ENCODE measurements around the gene SSTR5.
A peak's percentile ranks its signal among the peaks of the same experiment; 100 is the strongest.

SSTR5 gene

DNA sequence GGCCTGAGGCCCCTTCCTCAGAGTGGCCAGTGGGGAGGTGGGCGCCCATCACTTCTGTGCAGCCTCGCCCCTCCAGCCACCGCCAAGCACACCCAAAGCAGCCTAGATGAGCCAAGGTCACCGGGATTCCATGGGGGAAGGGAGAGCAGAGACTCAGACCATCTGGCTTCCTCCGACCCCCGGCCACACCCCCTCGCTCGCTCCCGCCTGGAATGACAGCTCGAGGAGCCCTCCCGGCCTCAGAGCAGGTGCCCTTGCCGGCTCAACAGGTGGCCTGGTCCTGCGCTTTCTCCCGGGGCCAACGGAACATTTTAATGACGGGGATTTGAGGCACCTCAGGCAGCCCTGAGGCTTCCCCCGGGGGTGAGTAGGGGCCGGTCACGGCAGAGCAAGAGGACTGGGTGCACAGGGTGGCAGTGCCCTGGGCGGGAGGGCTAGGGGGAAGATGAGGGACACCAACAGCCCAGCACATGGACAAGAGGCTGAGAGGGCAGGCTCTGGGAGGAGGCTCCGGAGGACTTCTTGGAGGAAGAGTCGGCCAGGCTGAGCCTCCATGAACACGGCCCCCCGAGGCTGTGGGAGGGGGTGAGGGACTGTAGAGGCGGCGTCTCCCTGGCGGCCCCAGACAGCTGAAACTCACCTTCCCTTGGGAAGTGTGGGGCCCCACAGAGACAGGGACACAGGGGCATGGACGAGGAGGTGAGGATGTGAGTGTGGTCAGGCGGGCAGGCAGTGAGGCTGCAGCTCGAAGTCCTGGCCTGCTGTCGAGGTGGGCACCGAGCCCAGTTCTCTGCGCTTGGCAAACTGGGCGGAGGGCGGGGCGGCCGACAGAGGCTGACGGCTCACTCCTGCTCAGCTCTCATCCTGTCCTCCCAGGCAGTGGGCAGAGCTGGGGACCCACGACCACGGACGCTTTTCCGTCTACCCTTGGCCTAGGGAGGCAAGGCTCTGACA lies 36.0 kb downstream of the SSTR5 start:
- no peak overlapping the region for H2AK5ac ChIP-seq (ENCODE audit: low read length)
- no peak overlapping the region for H2BK12ac ChIP-seq (ENCODE audit: low read length)
- H3K4me3 ChIP-seq (ENCODE audit: low read depth, low read length): no peak overlapping the region
- H3K4ac ChIP-seq (ENCODE audit: low read depth, low read length): no peak overlapping the region
- no CpG with 5 or more reads among the region's 42 CpGs for WGBS (ENCODE audit: extremely low coverage, insufficient coverage, insufficient read length)
- H3K79me1 ChIP-seq (ENCODE audit: low read length): no peaks in the 10 kb centered on the region
- no peak overlapping the region for H4K91ac ChIP-seq (ENCODE audit: low read depth, low read length)
- no peak for DNase-seq
- H3K27me3 ChIP-seq (ENCODE audit: insufficient read depth, low read length): no peaks in the 10 kb centered on the region
- H3K14ac ChIP-seq (ENCODE audit: low read length): no peak overlapping the region
- H3K9me3 ChIP-seq (ENCODE audit: insufficient read depth, low read depth, low read length): peaks cover 2% of the 10 kb centered on the region
- no peak overlapping the region for H2AFZ ChIP-seq (ENCODE audit: insufficient read depth, low read length, poor library complexity)
- no peak overlapping the region for H3K27ac ChIP-seq (ENCODE audit: low read depth, low read length)
- no peaks in the 10 kb centered on the region for H3K79me2 ChIP-seq (ENCODE audit: control insufficient read depth, insufficient read depth, low read length, poor library complexity)
- H3K9ac ChIP-seq (ENCODE audit: low read length): no peak overlapping the region
- no peak overlapping the region for H3K18ac ChIP-seq (ENCODE audit: low read length)
- H3K36me3 ChIP-seq (ENCODE audit: control insufficient read depth in 1 of 2, insufficient read depth in 2 of 2, low read length in 2 of 2): no peaks in the 10 kb centered on the region
- H3K4me1 ChIP-seq (ENCODE audit: control insufficient read depth in 1 of 2, insufficient read depth in 2 of 2, low read length in 2 of 2): no peaks in the 10 kb centered on the region
- no peak overlapping the region for H2BK5ac ChIP-seq (ENCODE audit: low read depth, low read length, poor library complexity)
- no peak overlapping the region for H2BK120ac ChIP-seq (ENCODE audit: insufficient read depth, low read length, poor library complexity)
- H4K8ac ChIP-seq (ENCODE audit: low read depth, low read length): no peak overlapping the region
- no peak overlapping the region for H3K4me2 ChIP-seq (ENCODE audit: low read length)
- H3K23ac ChIP-seq (ENCODE audit: low read length): no peak overlapping the region
- no peak overlapping the region for H4K12ac ChIP-seq (ENCODE audit: low read depth, low read length)

DNA sequence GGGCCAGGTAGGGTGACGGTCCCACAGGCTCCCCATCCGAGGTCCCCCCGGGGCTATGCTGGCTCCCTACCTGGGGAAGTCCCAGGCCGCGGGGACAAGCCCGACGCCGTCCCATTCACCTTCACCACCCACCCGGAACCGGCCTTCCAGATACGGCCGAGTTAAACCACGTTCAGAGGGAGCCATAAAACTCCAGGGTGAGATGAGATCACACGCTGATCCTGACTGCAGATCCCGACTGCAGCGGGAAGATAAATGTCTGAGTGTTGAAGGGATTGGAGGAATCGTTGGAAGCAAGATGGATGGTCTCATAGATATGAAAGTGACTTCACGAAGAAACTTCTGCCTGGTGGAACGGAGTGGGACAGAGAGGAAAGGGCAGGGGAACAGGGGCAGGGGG lies 37.1 kb downstream of the SSTR5 start:
- Histone ChIP-seq H3K27ac (ENCODE audit: low read depth, low read length) (no peak overlapping the region), H4K91ac (ENCODE audit: low read depth, low read length) (no peak overlapping the region), H2BK5ac (ENCODE audit: low read depth, low read length, poor library complexity) (no peak overlapping the region), H4K12ac (ENCODE audit: low read depth, low read length) (no peak overlapping the region), H2AFZ (ENCODE audit: insufficient read depth, low read length, poor library complexity) (no peak overlapping the region), H3K4me2 (ENCODE audit: low read length) (no peak overlapping the region), H3K79me1 (ENCODE audit: low read length) (no peaks in the 10 kb centered on the region), H3K9ac (ENCODE audit: low read length) (no peak overlapping the region), H2BK120ac (ENCODE audit: insufficient read depth, low read length, poor library complexity) (no peak overlapping the region), H3K14ac (ENCODE audit: low read length) (no peak overlapping the region), H3K4me1 (ENCODE audit: control insufficient read depth in 1 of 2, insufficient read depth in 2 of 2, low read length in 2 of 2) (no peaks in the 10 kb centered on the region), H3K18ac (ENCODE audit: low read length) (no peak overlapping the region), H3K4ac (ENCODE audit: low read depth, low read length) (no peak overlapping the region), H3K79me2 (ENCODE audit: control insufficient read depth, insufficient read depth, low read length, poor library complexity) (no peaks in the 10 kb centered on the region), H3K4me3 (ENCODE audit: low read depth, low read length) (no peak overlapping the region), H3K9me3 (ENCODE audit: insufficient read depth, low read depth, low read length) (peaks cover 2% of the 10 kb centered on the region), H2AK5ac (ENCODE audit: low read length) (no peak overlapping the region), H2BK12ac (ENCODE audit: low read length) (no peak overlapping the region), H3K23ac (ENCODE audit: low read length) (no peak overlapping the region), H3K27me3 (ENCODE audit: insufficient read depth, low read length) (no peaks in the 10 kb centered on the region), H3K36me3 (ENCODE audit: control insufficient read depth in 1 of 2, insufficient read depth in 2 of 2, low read length in 2 of 2) (no peaks in the 10 kb centered on the region), H4K8ac (ENCODE audit: low read depth, low read length) (no peak overlapping the region)
- WGBS (ENCODE audit: extremely low coverage, insufficient coverage, insufficient read length): no CpG with 5 or more reads among the region's 19 CpGs
- DNase-seq: no peak

DNA sequence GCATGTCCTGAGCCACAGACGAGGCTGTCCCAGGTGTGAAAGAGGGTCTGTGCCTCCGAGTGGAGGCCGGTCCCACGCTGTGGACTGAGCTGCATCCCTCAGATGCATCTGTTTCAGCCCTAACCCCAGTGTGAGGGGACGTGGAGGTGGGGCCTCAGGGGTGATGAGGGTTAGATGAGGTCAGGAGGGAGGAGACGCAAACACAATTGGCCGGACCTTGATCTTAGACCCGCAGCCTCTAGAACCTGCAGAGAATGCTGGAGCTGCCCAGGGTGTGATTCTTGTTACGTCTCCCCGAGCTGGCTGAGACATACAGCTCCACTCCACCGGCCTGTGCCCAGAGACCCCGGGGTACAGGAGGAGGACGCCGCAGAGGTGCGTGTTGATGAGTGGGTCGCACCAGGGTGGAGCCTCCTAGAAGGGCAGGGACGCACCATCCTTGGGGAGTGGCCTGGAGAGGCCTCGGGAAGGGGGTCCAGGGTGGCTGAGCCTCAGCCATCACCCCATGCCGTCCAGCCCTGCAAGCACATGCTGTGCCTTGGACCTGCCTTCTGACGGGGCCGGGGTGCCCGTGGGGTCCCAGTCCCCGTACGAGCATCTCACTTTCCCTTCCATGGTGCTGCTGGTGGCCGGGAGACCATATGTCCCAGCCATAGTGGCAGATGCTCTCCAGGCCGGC lies 40.1 kb downstream of the SSTR5 start:
- Histone ChIP-seq H3K27me3 (ENCODE audit: insufficient read depth, low read length) (no peaks in the 10 kb centered on the region), H2BK12ac (ENCODE audit: low read length) (no peak overlapping the region), H3K4me1 (ENCODE audit: control insufficient read depth in 1 of 2, insufficient read depth in 2 of 2, low read length in 2 of 2) (no peaks in the 10 kb centered on the region), H3K9me3 (ENCODE audit: insufficient read depth, low read depth, low read length) (peaks cover 2% of the 10 kb centered on the region), H3K18ac (ENCODE audit: low read length) (no peak overlapping the region), H4K12ac (ENCODE audit: low read depth, low read length) (no peak overlapping the region), H3K36me3 (ENCODE audit: control insufficient read depth in 1 of 2, insufficient read depth in 2 of 2, low read length in 2 of 2) (no peaks in the 10 kb centered on the region), H3K4ac (ENCODE audit: low read depth, low read length) (no peak overlapping the region), H2BK120ac (ENCODE audit: insufficient read depth, low read length, poor library complexity) (no peak overlapping the region), H2BK5ac (ENCODE audit: low read depth, low read length, poor library complexity) (no peak overlapping the region), H3K23ac (ENCODE audit: low read length) (no peak overlapping the region), H3K9ac (ENCODE audit: low read length) (no peak overlapping the region), H3K4me2 (ENCODE audit: low read length) (no peak overlapping the region), H2AFZ (ENCODE audit: insufficient read depth, low read length, poor library complexity) (no peak overlapping the region), H3K27ac (ENCODE audit: low read depth, low read length) (no peak overlapping the region), H4K91ac (ENCODE audit: low read depth, low read length) (no peak overlapping the region), H3K4me3 (ENCODE audit: low read depth, low read length) (peak overlapping the region; percentile 6), H3K79me2 (ENCODE audit: control insufficient read depth, insufficient read depth, low read length, poor library complexity) (no peaks in the 10 kb centered on the region), H4K8ac (ENCODE audit: low read depth, low read length) (no peak overlapping the region), H2AK5ac (ENCODE audit: low read length) (no peak overlapping the region), H3K14ac (ENCODE audit: low read length) (no peak overlapping the region), H3K79me1 (ENCODE audit: low read length) (no peaks in the 10 kb centered on the region)
- peak in 1 of 2 donors; percentile 19 for DNase-seq
- no CpG with 5 or more reads among the region's 26 CpGs for WGBS (ENCODE audit: extremely low coverage, insufficient coverage, insufficient read length)

DNA sequence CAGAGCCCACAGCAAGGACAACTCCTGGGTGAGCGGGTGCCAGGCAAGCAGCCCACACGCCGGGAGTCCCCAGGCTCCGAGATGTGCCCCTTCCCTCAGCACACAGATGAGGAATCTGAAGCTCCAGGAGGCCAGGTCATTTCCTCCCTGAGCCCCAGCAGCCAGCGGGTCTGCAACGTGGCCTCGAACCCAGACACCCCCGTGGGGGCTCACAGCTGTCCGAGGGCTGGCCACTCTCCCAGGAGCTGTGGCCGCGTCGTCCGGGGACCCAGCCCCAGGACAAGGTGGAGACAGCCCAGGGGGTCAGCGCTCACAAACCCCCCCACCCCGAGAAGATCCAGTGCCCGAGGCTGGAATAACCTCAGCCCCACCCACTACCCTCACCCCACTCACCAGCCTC lies 40.9 kb downstream of the SSTR5 start:
- Histone ChIP-seq H3K36me3 (ENCODE audit: control insufficient read depth in 1 of 2, insufficient read depth in 2 of 2, low read length in 2 of 2) (no peaks in the 10 kb centered on the region), H3K4me2 (ENCODE audit: low read length) (no peak overlapping the region), H2BK5ac (ENCODE audit: low read depth, low read length, poor library complexity) (no peak overlapping the region), H3K79me2 (ENCODE audit: control insufficient read depth, insufficient read depth, low read length, poor library complexity) (no peaks in the 10 kb centered on the region), H2BK120ac (ENCODE audit: insufficient read depth, low read length, poor library complexity) (no peak overlapping the region), H3K27ac (ENCODE audit: low read depth, low read length) (no peak overlapping the region), H3K4me3 (ENCODE audit: low read depth, low read length) (no peak overlapping the region), H3K9me3 (ENCODE audit: insufficient read depth, low read depth, low read length) (peaks cover 2% of the 10 kb centered on the region), H4K91ac (ENCODE audit: low read depth, low read length) (no peak overlapping the region), H3K4ac (ENCODE audit: low read depth, low read length) (no peak overlapping the region), H4K12ac (ENCODE audit: low read depth, low read length) (no peak overlapping the region), H4K8ac (ENCODE audit: low read depth, low read length) (no peak overlapping the region), H3K9ac (ENCODE audit: low read length) (no peak overlapping the region), H3K18ac (ENCODE audit: low read length) (no peak overlapping the region), H2BK12ac (ENCODE audit: low read length) (no peak overlapping the region), H2AFZ (ENCODE audit: insufficient read depth, low read length, poor library complexity) (no peak overlapping the region), H2AK5ac (ENCODE audit: low read length) (no peak overlapping the region), H3K27me3 (ENCODE audit: insufficient read depth, low read length) (no peaks in the 10 kb centered on the region), H3K14ac (ENCODE audit: low read length) (no peak overlapping the region), H3K23ac (ENCODE audit: low read length) (no peak overlapping the region), H3K79me1 (ENCODE audit: low read length) (no peaks in the 10 kb centered on the region), H3K4me1 (ENCODE audit: control insufficient read depth in 1 of 2, insufficient read depth in 2 of 2, low read length in 2 of 2) (no peaks in the 10 kb centered on the region)
- no peak for DNase-seq
- no CpG with 5 or more reads among the region's 16 CpGs for WGBS (ENCODE audit: extremely low coverage, insufficient coverage, insufficient read length)
